HepG2 (cell line): ENCODE results near the gene ALDH1A2.

ENCODE experiments used
- ARNTL ChIP-seq: sonication (generic); formaldehyde crosslinking; IDR thresholded peaks from 2 replicates; pipeline ENCODE4 v1.4.0; 2020; ENCODE audit warnings: mild to moderate bottlenecking, missing genetic modification reagents
- CBX1 ChIP-seq: IDR thresholded peaks from one replicate; pipeline ENCODE4 v1.6.1; 2016; ENCODE audit warnings: antibody characterized with exemption, low read depth
- EP300 ChIP-seq, 3 experiments: sonication (generic) in 1 of 3; formaldehyde crosslinking in 1 of 3; IDR thresholded peaks; 2 replicates each; pipeline versions ENCODE4 v1.5.1 to v1.6.1; 2011 to 2020; ENCODE audit warnings: low read depth in 2 of 3, low read length in 2 of 3, borderline replicate concordance in 1 of 3, improper control_type of control experiment in 1 of 3, mild to moderate bottlenecking in 1 of 3, missing genetic modification reagents in 1 of 3, moderate library complexity in 1 of 3
- FIP1L1 ChIP-seq: fragments of 200-400 bp; formaldehyde crosslinking; IDR thresholded peaks from 2 replicates; pipeline ENCODE4 v1.6.1; 2018; ENCODE audit warnings: low read depth, mild to moderate bottlenecking, low read length, moderate library complexity, borderline replicate concordance; ENCODE audit not compliant: insufficient read depth
- NFKBIZ ChIP-seq: IDR thresholded peaks from 2 replicates; pipeline ENCODE4 v1.6.1; 2018; ENCODE audit warnings: missing genetic modification reagents, missing compliant biosample characterization
- NR2C2 ChIP-seq: sonication (generic); formaldehyde crosslinking; IDR thresholded peaks from 2 replicates; pipeline ENCODE4 v1.4.0; 2020; ENCODE audit warnings: missing genetic modification reagents, mild to moderate bottlenecking, moderate library complexity, borderline replicate concordance
- RNF2 ChIP-seq: fragments of 450-650 bp; conservative IDR thresholded peaks from 2 replicates; pipeline ENCODE4 v1.6.1; 2016; ENCODE audit warnings: low read depth
- TARDBP ChIP-seq: sonication (generic); formaldehyde crosslinking; IDR thresholded peaks from 2 replicates; pipeline ENCODE4 v1.8.0; 2022; ENCODE audit warnings: mild to moderate bottlenecking, missing genetic modification reagents
- XBP1 ChIP-seq: sonication (generic); formaldehyde crosslinking; IDR thresholded peaks from 2 replicates; pipeline ENCODE4 v1.5.0; 2020; ENCODE audit warnings: missing genetic modification reagents
- ZHX2 ChIP-seq, 2 experiments: sonication (generic) in 1 of 2; formaldehyde crosslinking in 1 of 2; IDR thresholded peaks; 2 replicates each; pipeline versions ENCODE4 v1.6.1 to v1.9.0; 2014 to 2022; ENCODE audit warnings: antibody characterized with exemption in 1 of 2, borderline replicate concordance in 1 of 2, inconsistent platforms in 1 of 2, low read depth in 1 of 2, missing genetic modification reagents in 1 of 2
- ZNF101 ChIP-seq: sonication (generic); formaldehyde crosslinking; IDR thresholded peaks from 2 replicates; pipeline ENCODE4 v1.4.0; 2020; ENCODE audit warnings: mild to moderate bottlenecking, low read depth, missing genetic modification reagents, borderline replicate concordance
- TF ChIP-seq, protein P1 (sequence below): sonication (generic); formaldehyde crosslinking; IDR thresholded peaks from 2 replicates; pipeline ENCODE4 v1.5.0; 2020; ENCODE audit warnings: mild to moderate bottlenecking, missing genetic modification reagents, moderate library complexity
- TF ChIP-seq, protein P2 (sequence below): sonication (generic); formaldehyde crosslinking; IDR thresholded peaks from 2 replicates; pipeline ENCODE4 v1.8.1; 2023; ENCODE audit warnings: missing genetic modification reagents, inconsistent platforms, borderline replicate concordance

DNA sequence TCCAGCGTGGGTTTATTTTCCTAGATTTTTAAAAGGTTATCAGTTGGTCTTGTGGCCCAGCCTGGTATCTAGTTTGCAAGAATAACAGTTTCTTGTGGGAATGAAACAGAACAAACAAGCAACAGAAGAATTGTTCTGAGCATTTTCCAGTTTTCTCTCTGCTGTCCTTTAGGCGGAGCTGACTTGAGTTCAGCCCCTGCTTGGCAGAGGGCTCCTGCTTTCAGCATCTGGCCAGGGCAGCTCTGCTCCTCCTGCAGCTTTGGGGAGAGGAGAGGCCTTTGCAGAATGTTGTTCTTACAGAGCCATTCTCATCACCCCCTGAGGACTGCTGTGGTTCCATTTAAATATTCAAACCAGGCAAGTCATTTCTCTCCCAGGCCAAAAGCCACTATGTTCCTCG lies 117.7 kb downstream of the ALDH1A2 start:
- TF ChIP-seq ZNF101 (no peak), TARDBP (CRISPR knock-in tag) (no peak), ARNTL (CRISPR knock-in tag) (no peak), NR2C2 (CRISPR knock-in tag) (no peak), FIP1L1 (no peak), NFKBIZ (no peak), XBP1 (CRISPR knock-in tag) (no peak), ZHX2 (IDR thresholded peaks at IDR 0.05; ENCODE audit: low read depth) (no peak), ZHX2 (CRISPR knock-in tag; IDR thresholded peaks at IDR 0.05; ENCODE audit: borderline replicate concordance) (no peak), RNF2 (no peak), EP300 (IDR thresholded peaks at IDR 0.05; ENCODE audit: low read depth in 2 of 2, low read length in 2 of 2) (no peak), EP300 (CRISPR knock-in tag; IDR thresholded peaks at IDR 0.05; ENCODE audit: borderline replicate concordance) (no peak), CBX1 (no peak)
- TF ChIP-seq, protein P1, sequence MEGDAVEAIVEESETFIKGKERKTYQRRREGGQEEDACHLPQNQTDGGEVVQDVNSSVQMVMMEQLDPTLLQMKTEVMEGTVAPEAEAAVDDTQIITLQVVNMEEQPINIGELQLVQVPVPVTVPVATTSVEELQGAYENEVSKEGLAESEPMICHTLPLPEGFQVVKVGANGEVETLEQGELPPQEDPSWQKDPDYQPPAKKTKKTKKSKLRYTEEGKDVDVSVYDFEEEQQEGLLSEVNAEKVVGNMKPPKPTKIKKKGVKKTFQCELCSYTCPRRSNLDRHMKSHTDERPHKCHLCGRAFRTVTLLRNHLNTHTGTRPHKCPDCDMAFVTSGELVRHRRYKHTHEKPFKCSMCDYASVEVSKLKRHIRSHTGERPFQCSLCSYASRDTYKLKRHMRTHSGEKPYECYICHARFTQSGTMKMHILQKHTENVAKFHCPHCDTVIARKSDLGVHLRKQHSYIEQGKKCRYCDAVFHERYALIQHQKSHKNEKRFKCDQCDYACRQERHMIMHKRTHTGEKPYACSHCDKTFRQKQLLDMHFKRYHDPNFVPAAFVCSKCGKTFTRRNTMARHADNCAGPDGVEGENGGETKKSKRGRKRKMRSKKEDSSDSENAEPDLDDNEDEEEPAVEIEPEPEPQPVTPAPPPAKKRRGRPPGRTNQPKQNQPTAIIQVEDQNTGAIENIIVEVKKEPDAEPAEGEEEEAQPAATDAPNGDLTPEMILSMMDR (CRISPR knock-in tag): no peak
- TF ChIP-seq, protein P2, sequence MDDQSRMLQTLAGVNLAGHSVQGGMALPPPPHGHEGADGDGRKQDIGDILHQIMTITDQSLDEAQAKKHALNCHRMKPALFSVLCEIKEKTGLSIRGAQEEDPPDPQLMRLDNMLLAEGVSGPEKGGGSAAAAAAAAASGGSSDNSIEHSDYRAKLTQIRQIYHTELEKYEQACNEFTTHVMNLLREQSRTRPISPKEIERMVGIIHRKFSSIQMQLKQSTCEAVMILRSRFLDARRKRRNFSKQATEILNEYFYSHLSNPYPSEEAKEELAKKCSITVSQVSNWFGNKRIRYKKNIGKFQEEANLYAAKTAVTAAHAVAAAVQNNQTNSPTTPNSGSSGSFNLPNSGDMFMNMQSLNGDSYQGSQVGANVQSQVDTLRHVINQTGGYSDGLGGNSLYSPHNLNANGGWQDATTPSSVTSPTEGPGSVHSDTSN (CRISPR knock-in tag): no peak
